Ramos (cell line): ENCODE results near the gene UBE4A.

Experiments used
- in situ Hi-C: fragments of 300-500 bp; cut with MboI; formaldehyde crosslinking; loops from one replicate; pipeline ENCODE4 v1.14.3; 2022; ENCODE audit warnings: low sequenced_read_pairs; ENCODE audit not compliant: unreplicated experiment

The UBE4A gene

DNA sequence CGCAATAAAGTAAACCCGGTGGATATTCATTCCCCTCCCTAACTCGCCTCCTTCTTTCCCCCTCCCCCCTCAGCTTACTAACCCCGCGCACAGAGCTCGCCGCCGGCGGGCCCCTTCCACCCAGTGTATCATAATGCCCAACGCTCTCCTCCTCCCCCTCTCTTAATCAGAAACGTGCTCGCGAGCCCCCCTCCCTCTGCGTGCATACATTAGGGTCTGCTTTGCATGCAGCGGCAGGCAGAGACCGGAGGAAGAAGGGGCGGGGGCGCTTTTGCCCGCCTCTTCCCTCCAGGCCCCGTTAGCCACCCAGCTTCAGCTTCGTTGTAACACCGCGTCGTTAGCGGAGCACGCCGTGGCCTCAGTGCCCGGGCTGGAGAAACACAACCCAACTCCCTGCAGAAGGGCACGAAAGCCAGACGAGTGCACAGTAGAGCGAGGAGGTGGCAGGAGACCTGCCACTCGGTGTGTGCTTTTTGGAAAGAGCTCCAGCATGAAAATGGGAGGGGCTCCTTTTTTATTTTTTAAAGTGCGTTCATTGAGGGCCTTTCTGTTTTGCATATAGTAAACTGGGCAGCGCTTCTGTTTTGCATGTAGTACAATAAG lies 76.0 kb downstream of the UBE4A start:
- in situ Hi-C loops, result no loop called here

GRCh38 chr11:118435893-118436624 lies 76.7 kb downstream of the UBE4A start, which contains the start of gene KMT2A:
KMT2A (plus strand) TSS chr11:118436492; CDS start chr11:118436513, 21 bp downstream.
- in situ Hi-C loops, result no loop called here

- in situ Hi-C loops, result no loop called here
Observed at GRCh38 chr11:118436639-118437207, 77.3 kb downstream of the UBE4A start.

DNA sequence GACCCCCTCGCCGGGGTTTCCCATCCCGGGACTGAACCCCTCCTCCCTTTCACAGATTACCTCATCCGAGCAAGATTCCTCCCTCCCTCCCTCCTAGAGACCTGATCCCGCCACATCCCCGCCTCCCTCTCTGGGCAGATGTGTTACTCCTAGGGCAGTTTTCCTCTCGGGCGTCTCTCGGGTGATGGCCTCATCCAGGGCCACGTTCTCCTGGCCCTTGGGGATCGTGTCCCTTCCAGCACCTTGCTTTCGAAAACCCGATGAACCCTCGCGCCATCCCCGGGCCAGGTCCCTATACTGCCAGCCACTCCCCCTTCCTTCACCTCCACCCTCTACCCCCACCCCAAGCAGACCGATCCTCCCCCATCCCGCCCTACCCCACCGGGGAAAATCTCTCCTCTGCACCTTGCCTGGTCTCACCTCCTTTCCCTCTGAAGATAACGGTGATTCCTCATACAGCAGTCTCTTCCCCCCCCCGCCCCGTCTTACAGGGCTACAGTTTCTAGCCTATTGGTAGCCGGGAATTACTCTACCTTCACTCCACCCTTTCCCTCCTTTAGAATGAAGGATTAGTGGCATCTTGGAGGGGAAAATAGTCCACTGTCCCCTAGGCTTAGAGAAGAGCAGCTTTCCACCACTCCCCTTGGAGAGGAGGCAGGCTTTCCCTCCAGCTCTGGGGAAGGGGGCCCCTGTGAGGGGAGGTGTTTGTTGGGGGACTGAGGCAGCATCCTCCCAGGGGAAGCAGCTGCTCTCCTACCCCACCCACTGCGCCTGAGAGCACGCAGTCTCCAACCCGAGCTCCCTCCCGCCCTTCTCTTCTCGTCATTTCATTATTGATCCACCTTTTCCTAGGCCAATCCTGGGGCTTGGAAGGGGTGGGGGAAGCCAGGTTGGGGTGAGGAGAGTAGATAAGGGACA lies 78.1 kb downstream of the UBE4A start:
- in situ Hi-C loops, result no loop called here

GRCh38 chr11:118438314-118438931 lies 79.0 kb downstream of the UBE4A start:
- in situ Hi-C loops, result no loop called here

DNA sequence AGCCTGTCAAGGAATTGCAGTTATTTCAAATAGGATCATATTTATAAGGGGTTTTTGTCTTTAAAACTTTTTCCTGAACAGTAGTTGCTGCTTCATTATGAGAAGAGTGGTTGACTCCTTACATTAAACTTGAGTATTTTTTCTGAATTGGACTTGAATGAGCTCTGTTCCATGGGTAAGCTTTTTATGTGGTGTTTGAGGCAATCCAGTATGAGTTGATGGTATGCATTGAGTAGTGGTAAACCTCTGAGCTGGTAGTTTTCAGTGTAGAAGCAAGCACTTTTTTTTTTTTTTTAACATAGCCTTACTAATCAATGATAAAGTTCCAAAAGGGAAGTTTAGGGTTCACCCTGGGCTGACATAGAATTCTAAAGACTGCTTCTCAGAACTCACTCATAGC lies 80.2 kb downstream of the UBE4A start:
- in situ Hi-C loops, result no loop called here

DNA sequence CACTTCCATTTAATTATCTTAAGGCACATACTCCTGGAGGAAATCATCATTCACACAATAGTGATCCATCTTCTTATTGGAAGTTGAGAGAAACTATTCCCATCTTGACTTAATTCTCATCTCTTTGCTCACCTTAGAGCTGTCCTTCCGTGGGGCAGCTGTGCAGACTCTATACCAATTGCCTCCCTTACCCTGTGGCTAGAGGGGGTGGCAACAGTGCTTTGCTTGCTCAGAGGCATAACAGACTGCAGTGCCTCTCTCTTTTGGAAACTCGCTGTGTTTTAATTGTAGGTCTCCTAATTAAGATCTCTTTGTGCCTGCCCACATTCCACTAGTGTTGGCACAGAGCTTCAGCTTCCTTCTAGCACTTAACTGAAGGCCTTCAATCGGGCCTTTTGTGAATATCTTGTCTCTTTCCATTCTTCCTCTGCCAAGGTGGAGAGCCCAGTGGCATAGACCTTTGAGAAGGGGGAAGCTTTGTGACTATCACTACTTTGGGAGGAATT lies 82.4 kb downstream of the UBE4A start:
- in situ Hi-C loops, result no loop called here

- in situ Hi-C loops, result no loop called here
Observed at GRCh38 chr11:118442301-118442700, 82.9 kb downstream of the UBE4A start.

GRCh38 chr11:118442908-118443589 lies 83.6 kb downstream of the UBE4A start:
- in situ Hi-C loops, result no loop called here

DNA sequence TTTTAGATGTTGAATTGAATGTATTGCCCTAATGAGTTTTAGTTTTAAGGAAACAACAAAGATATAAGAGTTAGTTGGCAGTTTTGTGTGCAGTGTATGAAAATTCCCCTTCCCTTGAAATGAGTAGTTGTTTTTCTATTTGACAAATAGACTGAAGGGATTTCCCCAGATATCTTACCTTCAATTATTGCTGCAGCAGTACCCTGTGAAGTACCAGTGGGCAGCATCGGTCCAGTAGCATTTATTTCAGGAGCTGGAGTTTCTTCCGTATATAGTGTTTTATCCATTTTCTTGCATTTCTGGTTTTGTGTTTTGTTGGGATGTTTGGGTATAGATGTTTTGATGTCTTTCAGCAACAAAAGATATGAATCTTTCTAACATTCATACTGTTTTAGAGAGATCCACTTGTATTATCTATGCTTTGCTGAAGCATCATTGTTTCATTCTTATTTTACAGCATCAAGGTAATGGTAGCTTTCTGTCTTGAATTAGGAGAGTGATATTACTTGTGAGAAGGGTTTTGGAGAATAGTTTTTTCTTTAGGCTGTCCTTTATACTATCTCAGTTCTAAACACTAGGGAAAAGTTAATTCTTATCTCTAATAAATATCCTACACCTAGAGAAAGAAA lies 84.3 kb downstream of the UBE4A start:
- in situ Hi-C loops, result no loop called here

DNA sequence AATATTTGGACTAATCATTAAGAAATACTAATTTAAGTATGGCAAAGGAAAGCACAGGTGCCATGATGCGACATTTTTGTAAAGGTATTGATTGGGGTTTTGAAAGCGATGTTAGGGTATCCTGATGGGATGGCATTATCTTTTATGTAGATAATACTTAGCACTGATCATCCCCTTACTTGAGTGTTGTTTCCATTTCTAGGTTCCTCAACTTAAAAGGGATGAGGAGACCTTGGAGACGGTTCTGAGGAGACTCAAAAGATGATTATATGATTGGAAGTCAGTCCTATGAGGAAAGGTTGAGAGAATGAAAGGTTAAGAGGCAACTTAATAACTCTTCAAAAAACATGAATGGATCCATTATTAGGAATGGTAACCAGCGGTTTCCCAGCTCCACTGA lies 88.0 kb downstream of the UBE4A start:
- in situ Hi-C loops, result no loop called here

DNA sequence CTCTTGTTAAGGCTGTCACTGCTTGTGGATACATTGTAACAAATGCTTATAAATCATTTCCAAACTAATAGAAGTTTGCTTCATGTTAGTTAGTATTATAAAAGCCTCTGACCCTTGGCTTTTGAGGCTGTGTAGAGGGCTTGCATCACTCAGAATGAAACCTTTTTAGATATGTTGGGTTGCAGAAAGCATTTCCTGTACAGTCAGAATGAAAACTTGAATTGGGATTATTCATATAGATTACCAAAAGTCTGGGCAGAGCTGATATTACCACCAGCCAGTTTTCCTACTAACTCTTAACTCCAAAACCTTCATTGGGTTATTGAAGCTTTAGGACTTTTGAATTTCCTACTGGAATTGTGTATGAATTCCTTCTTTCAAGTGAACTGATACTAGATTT lies 88.9 kb downstream of the UBE4A start:
- in situ Hi-C loops, result no loop called here
